Measurements from ENCODE around the gene CPEB4.

Gene CPEB4

GRCh38 chr5:173960986-173961385, 72.8 kb downstream of the CPEB4 start:
- Histone ChIP-seq H3K27ac (peak overlapping the region; percentile 5), H3K36me3 (peaks cover 51% of the 10 kb centered on the region), H3K4me3 (ENCODE audit: low read depth in 1 of 2, low read length in 1 of 2) (no peak overlapping the region), H3K4me1 (ENCODE audit: control insufficient read depth in 1 of 2, insufficient read depth in 1 of 2, low read depth in 1 of 2, low read length in 1 of 2) (peaks cover 0 to 5% of the 10 kb centered on the region in 2 experiments), H3K27me3 (no peaks in the 10 kb centered on the region), H3K9me3 (no peaks in the 10 kb centered on the region)
- TF ChIP-seq CTCF (IDR thresholded peaks at IDR 0.05) = no peak

- Histone ChIP-seq H3K36me3 (peaks cover 47% of the 10 kb centered on the region), H3K4me1 (ENCODE audit: control insufficient read depth in 1 of 2, insufficient read depth in 1 of 2, low read depth in 1 of 2, low read length in 1 of 2) (peaks cover 0 to 5% of the 10 kb centered on the region in 2 experiments), H3K27ac (no peak overlapping the region), H3K4me3 (ENCODE audit: low read depth in 1 of 2, low read length in 1 of 2) (no peak overlapping the region), H3K9me3 (no peaks in the 10 kb centered on the region), H3K27me3 (no peaks in the 10 kb centered on the region)
- TF ChIP-seq CTCF (IDR thresholded peaks at IDR 0.05) = no peak
Measured at GRCh38 chr5:173961418-173961817, 73.3 kb downstream of the CPEB4 start.

GRCh38 chr5:173962436-173962972, 74.4 kb downstream of the CPEB4 start:
- H3K27ac ChIP-seq = peak overlapping the region; percentile 16
- peaks cover 36% of the 10 kb centered on the region for H3K36me3 ChIP-seq
- TF ChIP-seq CTCF (IDR thresholded peaks at IDR 0.05) = no peak
- no peak overlapping the region for H3K4me3 ChIP-seq (ENCODE audit: low read depth in 1 of 2, low read length in 1 of 2)
- no peaks in the 10 kb centered on the region for H3K9me3 ChIP-seq
- no peaks in the 10 kb centered on the region for H3K27me3 ChIP-seq
- H3K4me1 ChIP-seq (ENCODE audit: control insufficient read depth in 1 of 2, insufficient read depth in 1 of 2, low read depth in 1 of 2, low read length in 1 of 2) = peaks cover 0 to 5% of the 10 kb centered on the region in 2 experiments

GRCh38 chr5:173963182-173963838, 75.2 kb downstream of the CPEB4 start:
- H3K9me3 ChIP-seq = no peaks in the 10 kb centered on the region
- TF ChIP-seq CTCF (IDR thresholded peaks at IDR 0.05) = no peak
- no peaks in the 10 kb centered on the region for H3K27me3 ChIP-seq
- H3K4me3 ChIP-seq (ENCODE audit: low read depth in 1 of 2, low read length in 1 of 2) = no peak overlapping the region
- H3K27ac ChIP-seq = no peak overlapping the region
- peaks cover 28% of the 10 kb centered on the region for H3K36me3 ChIP-seq
- H3K4me1 ChIP-seq (ENCODE audit: control insufficient read depth in 1 of 2, insufficient read depth in 1 of 2, low read depth in 1 of 2, low read length in 1 of 2) = peaks cover 0 to 5% of the 10 kb centered on the region in 2 experiments

- no peak overlapping the region for H3K27ac ChIP-seq
Measured at GRCh38 chr5:173963867-173964441, 75.8 kb downstream of the CPEB4 start.

More at GRCh38 chr5:173963867-173964441, 75.8 kb downstream of the CPEB4 start:
- Histone ChIP-seq H3K36me3 (peaks cover 21% of the 10 kb centered on the region), H3K4me1 (ENCODE audit: control insufficient read depth in 1 of 2, insufficient read depth in 1 of 2, low read depth in 1 of 2, low read length in 1 of 2) (peaks cover 0 to 5% of the 10 kb centered on the region in 2 experiments), H3K27me3 (no peaks in the 10 kb centered on the region), H3K4me3 (ENCODE audit: low read depth in 1 of 2, low read length in 1 of 2) (no peak overlapping the region), H3K9me3 (no peaks in the 10 kb centered on the region)
- TF ChIP-seq CTCF (IDR thresholded peaks at IDR 0.05) = no peak
